Stimulated activated CD4-positive, alpha-beta T cell treated with anti-CD3 and anti-CD28 coated beads, Interleukin-1b, Interleukin-23, amount 100 ng/mL, for 48 hours (primary cell): ENCODE results near the gene SLC13A2.

Experiments used
- DNase-seq: peaks from one replicate; pipeline ENCODE4 v3.0.0-alpha.2; 2020

Gene SLC13A2

DNA sequence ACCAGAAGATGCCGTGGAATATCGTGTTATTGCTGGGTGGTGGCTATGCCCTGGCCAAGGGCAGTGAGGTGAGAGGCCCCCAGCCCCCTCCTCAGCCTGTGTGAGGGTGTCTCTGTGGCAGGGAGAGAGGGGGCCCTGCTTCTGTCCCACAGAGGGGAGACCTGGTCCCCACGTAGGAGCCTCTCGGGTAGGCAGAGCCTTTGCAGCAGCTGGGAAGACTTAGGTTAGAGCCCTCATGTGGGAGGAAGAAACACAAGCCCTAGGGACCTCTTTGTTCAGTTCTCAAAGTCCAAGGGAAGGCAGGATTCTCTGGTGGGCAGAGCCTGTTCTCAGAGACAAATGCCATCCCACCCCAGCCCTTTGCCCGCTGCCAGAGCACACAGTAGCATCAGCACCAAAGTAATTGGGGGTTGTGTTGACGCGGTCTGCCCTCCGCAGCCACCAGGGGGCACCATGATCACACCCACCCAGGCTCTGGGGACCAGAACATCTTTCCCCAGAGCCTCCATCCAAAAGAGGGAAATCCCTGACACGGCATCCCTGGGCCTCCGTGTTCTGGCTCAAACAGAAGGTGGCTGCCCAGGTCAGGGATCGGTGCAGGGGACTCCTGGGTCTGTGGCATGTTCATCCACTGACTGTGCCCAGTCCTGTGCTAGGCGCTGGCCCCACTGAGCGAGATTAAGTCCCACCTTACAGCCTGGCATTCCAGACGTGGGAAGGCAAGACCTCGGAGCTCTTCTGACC, 21.2 kb downstream of the SLC13A2 start:
- peak; percentile 77 for DNase-seq

DNA sequence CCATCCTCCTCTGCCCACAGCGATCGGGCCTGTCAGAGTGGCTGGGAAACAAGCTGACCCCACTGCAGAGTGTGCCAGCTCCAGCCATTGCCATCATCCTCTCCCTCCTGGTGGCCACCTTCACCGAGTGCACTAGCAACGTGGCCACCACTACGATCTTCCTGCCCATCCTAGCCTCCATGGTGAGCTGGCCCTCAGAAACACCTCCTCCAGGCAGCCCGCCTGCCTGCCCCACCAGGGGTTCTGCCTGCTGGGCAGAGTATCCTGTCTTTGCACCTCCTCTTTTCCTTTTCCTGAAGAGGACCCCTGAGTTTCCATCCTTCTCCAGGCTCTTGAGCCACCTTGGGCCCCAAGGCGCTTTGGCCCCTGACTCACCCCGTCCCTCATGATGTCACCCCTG, 22.2 kb downstream of the SLC13A2 start:
- no peak for DNase-seq

DNA sequence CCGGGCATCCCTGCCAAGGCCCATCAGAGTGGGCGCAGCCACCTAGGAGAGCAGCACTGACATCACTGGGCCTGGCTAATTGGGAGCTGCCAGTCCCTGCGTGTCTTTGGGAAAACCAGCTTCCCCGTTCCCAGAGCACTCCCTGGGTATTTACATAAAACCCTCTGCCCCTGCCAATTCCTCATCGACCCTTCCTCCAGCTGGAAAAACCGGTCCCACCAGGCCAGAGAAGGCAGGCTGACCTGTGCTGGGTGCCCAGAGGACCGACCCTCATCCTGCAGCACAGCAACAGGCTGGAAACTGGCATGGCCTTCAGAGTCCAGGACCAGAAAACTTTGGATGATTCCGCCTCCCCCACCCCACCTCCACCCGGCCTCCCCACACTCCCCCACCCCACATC, 24.5 kb downstream of the SLC13A2 start:
- DNase-seq: no peak

DNA sequence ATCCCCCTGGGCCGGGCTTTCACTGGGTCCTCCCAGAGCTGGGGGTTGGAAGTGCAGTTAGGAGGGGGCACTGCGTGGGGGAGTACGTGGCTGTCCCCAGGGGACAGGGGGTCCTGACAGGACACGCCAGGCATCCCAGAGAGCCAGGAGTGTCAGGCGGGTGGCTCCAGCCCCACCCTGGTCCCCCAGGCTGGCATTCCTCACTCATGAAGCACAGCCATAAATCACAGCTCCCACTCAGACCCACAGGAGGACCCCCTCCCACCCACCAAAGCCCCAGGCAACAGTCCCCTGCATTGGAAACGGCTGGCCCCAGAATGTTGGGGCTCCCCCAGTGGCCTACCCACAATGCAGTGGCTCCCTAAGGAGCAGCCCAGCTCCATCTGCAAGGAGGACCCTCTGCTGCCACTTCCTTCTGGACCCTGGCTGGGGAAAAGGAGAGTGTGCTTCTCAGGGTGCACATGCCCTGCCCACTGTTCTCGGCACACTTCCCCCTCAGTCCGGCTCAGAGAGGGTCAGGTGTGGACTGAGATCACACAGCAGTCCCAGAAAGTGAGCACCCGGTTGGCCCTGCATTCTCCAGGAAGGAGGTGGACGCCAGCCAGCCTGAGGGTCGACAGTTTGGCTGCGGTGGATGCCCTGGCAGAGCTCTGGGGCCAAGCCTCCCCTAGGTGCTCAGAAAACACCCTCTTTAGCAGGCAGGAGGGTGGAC, 25.4 kb downstream of the SLC13A2 start:
- no peak for DNase-seq

DNA sequence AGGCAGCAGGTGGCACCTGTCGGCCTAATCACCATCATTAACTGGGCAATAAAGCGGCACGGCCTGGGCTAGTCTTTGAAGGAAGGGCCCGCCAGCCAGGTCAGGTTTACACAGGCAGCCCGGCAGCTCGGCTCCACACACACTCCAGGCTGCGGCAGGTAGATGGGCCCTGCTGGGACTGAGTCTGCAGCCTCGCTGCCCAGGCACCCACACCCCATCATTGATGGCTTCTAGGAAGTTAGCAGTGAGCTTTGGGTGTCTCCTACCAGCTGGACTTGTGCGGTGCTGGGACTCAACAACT, 25.9 kb downstream of the SLC13A2 start:
- DNase-seq: no peak

DNA sequence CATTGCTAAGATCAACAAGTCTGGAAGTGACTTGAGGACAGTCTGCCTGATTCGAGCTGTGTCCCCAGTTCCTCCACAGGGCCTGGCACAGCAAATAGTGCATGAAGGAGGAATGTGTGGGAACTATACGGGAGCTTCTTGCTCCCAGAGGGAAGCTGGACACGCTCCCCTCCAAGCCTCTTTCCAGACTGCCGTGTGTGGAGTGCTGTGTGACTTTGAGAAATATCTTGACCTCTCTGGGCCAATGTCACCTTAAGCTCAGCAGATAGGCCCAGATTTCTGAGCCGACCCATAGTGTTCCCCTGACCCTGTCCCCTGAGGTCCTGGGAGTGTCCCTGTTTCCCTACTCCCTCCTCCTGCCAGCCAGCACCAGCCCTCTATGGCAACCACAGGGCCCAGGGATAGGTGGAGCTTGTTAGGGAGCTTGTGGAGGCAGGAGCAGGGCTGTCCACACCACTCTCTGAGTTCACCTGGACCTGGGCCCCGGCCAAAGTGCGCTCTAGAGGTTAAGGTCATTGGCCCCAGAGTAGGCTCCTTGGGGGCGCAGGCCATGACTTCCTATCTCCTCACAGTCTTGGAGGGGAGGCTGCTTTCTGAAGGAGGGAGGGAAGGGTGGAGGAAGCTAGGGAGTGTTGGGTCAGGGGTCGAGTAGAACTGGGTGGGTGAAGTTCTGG, 26.4 kb downstream of the SLC13A2 start:
- DNase-seq: no peak

DNA sequence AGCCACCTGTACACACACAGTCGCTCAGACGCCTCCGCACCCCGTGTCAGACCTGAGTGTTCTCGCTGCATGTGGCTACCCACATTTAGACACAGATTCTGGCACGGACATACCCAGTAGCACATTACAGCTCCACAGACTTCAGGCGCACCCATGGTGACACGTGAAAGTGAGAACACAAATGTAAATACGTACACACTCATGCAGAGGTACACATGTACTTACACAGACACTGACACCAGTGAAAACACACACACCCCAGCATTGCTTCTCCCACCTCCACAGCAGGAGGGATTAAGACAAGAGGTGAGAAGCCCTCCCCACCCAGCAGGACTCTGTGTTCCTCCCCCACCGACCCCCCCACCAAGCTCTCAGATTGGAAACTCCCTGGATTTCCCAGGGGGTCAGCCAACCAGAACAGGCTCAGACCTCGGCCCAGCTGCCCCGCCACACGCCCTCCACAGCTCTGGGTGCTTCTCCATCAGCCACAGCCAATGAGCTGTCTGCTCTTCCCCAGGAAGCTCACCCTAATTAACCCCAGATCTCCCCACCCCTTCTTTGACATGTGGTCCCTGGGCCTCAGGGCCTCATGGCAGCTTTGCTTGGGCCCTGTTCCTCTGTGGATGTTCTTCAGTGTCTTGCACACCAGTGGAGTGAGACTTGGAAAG, 27.4 kb downstream of the SLC13A2 start:
- DNase-seq: no peak

DNA sequence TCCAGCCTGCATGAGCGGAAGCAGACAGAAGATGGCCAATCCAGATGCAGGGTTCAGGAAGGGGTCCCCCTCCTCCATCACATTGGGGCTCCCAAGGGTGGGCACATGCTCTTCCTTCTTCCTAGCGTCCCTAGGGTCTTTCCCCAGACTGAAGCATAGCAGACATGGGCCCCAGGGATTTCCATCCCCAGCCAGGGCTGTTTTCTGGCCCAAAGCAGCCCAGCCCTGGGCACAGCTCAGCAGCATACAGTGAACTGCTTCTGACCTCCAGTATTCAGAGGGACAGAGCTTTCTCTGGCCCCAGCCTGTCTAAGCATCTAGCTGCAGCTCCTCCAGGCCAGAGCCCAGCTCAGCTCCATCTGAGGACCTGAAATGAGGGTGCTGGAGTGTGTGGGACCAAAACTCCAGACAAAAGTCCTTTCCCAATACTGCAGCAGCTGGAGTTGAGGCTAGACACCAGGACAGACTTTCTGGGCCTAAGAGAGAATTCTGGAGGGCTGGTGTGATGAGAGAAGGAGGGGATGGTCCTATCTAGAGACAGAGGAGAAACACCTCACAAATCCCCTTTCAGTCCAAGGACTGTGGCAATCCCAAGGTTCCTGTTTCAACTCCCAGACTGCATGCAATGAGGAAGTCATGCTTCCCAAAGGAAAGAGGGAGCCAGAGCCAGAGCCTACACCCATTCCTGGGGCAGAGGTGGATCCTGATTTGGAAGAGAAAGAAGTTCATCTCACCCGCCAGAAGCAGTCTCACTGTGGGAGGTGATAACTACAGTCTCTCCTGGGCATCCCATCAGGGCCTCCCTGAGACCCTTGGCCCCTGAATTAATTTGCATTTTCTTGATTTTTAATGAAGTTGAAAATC, 28.2 kb downstream of the SLC13A2 start:
- DNase-seq: no peak

DNA sequence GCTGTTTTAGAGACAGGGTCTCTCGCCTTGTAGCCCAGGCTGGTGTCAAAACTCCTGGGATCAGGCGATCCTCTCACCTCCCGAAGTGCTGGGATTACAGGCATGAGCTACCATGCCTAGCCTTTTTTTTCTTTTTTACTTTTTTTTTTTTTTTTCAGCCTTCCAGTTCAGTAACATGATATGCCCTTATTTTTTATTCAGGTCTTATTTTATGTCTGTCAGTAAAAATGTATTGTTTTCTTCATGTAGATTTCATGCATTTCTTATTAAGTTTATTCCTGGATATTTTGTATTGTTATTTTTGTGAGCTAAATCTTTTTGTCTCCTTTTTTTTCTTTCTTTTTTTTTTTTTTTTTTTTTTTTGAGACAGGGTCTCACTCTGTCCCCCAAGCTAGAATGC, 30.0 kb downstream of the SLC13A2 start:
- DNase-seq: no peak

DNA sequence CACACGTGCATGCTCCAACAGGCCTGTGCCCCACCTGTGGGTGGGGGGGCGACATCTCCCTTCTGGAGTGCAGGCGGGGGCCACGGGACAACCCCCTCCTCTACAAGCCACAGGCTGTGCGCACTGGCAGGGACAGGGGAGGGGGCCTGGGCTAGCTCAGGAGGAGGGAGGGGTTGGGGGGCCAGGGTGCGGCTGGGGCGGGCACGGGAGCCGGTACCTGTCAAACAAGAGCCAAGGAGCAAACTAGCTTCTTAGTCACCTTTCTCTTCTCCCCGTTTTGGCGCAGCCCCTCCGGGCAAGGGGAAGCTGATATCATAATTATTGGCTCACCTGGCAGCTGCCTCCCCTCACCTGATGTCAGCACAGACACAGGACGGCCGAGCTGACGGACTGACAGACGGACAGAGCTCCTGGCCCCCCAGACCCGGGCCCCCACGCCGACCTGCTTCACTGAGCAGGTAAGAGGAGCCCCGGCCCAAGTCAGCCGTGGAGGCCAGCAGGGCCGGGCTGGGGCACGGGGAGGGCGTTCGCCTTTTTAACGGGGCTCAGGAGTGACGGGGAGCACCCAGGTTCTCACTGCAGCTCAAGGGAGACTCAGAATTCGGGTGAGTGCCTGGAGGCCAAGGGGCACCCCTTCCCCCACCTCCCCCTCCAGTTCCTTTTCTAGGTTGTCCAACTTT, 32.7 kb downstream of the SLC13A2 start, which contains the start of gene FOXN1:
TSS of gene FOXN1 (plus strand) at position 363 of the 680 bp plus-strand sequence. CDS start 17,622 bp downstream, outside the sequence.
- no peak for DNase-seq

DNA sequence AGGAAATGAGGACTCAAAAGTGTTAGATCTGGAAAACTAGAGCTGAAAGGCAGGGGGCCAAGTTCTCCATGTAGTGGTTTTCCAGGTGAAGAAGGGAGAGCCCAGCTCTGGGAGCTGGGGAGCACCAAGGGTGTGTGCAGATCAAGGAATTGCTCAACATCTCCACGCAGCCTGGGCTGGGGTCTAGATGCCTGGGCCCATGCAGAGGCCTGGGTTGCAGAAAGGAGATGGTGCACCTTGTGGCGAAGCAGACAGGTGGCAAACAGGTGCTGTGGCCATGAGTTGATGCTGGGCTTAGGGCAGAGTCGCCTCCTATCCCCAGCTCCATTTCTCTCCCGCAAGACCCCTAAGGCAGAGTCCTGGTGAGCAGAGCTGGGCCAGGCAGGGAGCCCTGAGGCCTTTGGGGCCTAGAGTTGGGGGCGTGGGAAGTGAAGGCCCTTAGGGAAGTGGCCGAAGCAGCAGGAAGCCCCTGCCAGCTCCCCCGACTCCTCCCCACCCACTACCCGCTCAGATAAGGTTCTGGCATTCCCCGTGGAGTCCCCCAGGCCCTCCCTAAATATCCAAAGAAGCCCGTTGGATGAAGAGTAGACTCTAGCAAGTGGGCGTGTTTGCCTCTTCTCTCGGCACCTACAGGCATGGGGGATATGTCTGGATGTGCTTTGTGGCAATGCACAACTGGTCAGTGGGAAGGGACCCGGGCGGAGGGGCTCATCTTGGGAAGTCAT, 33.5 kb downstream of the SLC13A2 start:
- DNase-seq: no peak

DNA sequence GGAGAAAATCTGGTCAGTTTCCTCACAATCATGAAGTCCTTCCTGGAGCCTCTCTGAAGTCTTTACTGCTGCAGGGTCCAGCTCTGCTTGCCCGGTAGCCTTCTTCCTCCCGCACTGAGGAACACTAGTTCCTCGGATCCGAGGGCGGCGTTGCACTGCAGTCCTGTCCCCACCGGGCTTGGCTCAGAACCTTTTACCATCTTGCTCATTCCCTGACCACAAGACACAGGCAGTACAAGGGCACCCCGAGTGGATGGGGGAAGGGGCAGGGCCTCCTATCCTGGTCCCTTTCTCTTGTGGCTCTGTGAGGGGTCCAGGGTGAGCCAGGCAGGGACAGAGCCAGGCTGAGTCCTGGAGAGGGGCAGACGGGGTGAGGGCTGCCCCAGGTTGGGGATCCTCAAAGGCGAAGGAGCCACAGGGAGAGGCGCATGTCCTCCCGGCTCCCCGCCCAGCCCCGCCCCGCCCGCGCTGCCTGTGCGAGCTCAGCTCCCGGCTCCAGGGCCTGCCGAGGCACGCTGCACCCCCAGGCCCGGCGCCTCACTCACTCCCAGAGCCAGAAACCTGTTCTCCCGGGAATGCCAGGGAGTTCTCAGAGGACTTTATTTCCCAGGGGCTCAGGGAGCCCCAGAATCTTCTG, 34.2 kb downstream of the SLC13A2 start:
- DNase-seq: no peak

DNA sequence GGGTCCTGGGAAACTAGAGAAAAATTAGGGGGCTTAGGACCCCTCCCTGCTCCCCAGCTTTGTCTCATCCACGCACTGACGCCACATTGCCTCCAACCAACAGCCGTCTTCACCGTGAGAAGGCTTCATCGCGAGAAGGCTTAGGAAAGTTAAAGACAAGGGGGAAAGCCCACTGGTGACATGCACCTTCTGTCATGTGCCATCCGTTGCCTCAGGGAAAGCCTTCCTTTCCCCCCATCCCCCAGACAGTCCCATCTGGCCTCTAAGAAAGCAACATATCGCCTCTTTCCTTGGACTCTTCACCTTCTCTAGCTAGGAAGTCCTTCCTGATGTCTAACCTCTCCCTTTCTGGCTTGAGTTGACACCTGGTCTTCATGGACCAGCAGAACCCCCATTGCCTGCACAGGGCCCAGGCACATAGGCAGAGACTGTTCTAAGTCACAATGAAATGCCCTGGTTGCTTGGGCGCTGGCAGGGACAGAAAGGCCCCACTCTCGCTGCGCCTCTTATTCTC, 34.8 kb downstream of the SLC13A2 start:
- DNase-seq: no peak

DNA sequence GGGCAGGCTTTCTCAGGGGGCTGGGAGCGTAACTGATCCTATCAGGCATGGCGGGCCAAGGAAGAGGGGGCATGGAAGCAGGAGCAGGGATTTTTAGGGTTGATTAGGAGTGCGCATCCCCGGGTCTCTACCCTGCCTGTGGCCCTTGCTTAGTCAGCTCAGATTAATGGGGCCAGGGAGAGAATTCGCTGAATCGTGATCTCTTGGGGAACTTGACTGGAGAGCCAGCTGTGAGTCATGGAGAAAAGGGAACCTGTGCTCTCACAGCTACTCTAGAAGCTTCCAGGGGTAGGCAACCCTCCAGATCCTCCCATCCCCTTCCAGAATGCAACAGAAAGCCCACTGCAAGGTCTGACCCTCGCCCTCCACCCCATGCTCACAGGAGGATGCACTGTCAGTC, 36.3 kb downstream of the SLC13A2 start:
- DNase-seq: no peak

DNA sequence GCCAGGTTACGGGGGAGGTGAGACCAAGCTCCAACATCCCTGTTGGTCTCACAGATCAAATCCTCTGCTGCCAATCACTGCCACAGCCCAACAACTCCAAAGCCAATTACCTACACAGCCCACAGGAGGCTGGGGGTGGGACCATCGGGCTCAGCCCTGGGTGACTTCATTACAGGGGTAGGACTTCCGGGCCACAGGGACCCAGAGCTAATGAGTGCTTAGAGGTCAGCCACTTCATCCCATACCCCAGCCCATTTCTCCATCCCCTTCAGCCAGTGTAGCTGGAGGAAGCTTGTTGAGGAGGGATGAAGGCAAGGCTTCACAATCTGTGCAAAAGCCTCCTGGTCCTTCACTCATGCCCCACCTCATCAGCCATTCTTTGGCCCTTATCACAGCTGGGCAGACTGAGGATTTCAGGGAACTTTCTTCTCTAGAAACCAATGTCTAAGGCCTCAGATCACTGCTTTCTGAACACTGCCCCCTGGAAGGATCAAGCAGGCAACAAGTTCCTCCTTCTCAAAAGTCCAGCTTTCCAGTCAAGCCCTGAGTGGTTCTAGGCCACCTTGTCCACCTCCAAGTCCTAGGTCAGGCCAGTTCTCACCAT, 38.5 kb downstream of the SLC13A2 start:
- no peak for DNase-seq

DNA sequence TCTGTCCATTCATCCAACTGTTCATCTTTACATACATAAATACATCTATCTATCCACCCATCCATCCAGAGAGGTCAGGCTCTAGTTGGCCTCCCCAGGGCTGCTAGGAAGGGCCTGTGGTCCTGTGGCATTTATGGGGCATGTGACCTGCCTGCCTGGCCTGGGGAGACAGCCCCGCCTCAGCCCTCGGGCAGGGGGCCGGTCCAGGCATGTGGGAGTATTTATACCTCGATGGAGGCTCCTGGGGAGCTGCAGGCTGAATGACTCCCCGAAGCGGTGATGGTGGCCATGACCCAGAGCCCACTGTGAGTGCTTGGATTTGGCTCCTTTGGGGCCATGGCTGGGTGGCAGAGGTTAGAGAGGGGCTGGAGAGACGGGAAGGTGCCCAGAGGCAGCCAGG, 40.0 kb downstream of the SLC13A2 start:
- DNase-seq: no peak

DNA sequence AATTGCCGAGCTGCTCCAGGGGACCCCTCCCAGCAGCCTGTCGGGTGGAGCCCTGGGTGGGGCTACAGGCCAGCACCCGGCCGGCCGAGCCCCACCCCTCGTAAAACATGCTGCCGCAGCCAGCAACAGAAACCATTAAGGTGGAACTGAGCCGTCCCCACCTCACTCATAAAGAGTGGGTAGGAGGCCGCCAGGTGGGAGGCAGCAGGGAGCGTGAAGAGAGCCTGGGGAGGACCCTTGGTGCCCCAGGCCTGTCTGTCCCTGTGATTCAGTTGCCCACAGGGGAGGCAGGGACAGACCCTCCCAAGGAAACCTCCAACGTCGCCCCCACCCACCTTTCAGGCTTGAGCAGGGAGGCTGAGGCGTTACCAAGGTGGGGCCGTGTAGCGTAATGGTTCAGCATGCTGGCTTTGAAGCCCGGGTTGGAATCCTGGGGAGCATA, 41.1 kb downstream of the SLC13A2 start:
- DNase-seq: no peak

DNA sequence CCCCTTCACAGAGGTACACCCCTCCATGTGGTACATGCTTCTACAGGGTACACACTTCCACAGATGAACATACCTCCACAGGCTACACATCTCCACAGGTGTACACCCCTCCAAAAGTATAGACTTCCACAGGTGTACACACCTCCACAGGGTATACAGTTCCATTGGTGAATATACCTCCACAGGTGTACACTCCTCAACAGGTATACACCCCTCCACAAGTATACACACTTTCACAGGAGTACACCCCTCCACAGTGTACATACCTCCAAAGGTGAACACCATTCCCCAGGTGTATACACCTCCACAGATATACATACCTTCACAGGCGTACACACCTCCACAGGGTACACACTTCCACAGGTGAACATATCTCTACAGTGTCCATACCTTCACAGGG, 42.1 kb downstream of the SLC13A2 start:
- no peak for DNase-seq

DNA sequence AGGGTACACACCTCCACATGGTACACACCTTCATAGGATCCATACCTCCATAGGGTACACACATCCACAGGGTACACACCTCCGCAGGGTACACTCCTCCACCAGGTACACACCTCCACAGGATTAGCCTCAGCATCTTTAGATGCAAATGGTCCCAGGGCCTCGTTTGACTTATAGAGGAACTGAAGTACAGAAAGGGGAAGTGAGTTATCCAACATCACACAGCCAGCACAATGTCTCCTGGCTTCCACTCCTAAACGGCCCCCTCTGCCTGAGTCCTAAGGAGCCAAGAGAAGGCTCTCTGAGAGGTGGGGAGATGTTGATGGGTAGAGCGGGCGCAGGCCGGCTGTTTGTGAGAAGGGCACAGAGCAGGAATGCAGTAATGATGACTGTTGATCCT, 44.7 kb downstream of the SLC13A2 start:
- DNase-seq: no peak

DNA sequence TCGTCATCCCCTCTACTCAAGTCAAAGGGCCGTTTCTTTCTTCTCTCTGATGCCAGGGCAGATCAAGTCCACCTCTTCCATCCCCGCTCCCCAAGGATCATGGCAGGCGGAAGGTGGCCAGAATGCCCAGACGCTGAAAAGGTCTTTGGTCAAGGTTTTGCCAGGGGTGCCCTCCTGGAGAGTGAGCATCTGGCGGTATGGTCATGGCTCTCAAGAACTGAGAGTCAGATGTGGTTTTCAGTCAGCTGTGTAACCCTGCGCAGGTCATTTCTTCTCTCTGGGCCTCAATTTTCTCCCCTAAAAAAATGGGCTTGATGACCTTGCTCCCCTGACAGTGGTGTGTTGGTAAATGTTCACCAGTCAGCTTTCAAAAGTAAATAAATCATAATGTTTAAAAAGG, 45.1 kb downstream of the SLC13A2 start:
- DNase-seq: no peak
